Measurements from ENCODE around the gene TCERG1L.

Gene TCERG1L

DNA sequence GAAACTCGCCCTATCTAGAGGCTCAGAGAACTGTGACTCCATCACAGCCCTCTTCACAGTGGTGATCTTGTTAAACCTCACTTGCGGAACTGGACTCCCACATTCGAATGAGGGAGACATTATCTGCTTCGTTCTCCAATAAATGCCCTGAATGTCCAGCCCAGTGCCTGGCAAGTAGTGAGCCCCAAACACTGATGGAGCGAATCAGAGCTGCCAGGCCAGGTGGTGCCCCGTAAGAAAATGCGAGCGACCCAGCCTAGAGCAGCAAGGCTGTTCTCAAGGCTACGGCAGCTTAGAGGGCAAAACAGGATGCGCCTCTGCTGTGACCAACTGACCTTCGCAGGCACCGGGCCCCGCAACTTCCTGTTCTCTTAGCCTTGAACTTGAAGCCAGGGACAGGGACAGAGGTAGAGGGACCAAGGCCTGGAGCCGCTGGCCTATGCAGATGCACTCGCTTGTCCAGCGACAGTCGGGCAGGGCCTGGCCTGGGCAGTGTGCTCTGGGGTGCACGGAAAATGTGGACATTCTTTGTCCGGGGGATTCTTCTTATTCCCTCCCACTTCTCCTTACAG, 217.6 kb downstream of the TCERG1L start:
- Mint-ChIP-seq H3K36me3 (ENCODE audit: low read depth) (no peaks in the 10 kb centered on the region), H3K27ac (no peak overlapping the region), H3K9me3 (no peaks in the 10 kb centered on the region), H3K4me1 (ENCODE audit: low read depth) (no peaks in the 10 kb centered on the region), H3K4me3 (no peak overlapping the region), H3K27me3 (ENCODE audit: low read depth) (no peaks in the 10 kb centered on the region)

DNA sequence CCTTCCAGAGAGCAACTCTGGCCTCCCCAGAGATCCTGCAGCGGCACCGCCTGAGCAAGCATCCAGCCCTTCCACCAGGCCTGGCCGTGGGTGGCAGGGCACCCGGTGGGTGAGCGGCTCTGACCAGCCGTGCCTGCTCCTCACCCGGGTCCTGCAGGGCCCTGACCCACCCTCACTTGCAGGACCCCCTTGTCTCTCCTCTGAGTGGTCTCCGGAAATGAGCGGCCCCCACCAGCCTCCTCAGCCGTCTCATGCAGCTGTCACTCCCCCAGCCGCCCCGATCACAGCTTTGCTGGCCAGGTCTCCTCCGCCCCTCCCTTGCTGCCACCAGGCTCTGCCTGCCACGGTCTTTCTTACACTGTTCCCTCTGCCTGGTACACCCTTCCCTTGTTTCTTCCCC, 218.2 kb downstream of the TCERG1L start:
- Mint-ChIP-seq H3K4me3 (no peak overlapping the region), H3K4me1 (ENCODE audit: low read depth) (no peaks in the 10 kb centered on the region), H3K27me3 (ENCODE audit: low read depth) (no peaks in the 10 kb centered on the region), H3K27ac (no peak overlapping the region), H3K36me3 (ENCODE audit: low read depth) (no peaks in the 10 kb centered on the region), H3K9me3 (no peaks in the 10 kb centered on the region)

GRCh38 chr10:131092876-131093275, 218.6 kb downstream of the TCERG1L start:
- Mint-ChIP-seq H3K4me1 (ENCODE audit: low read depth) (no peaks in the 10 kb centered on the region), H3K27me3 (ENCODE audit: low read depth) (no peaks in the 10 kb centered on the region), H3K27ac (no peak overlapping the region), H3K36me3 (ENCODE audit: low read depth) (no peaks in the 10 kb centered on the region), H3K4me3 (no peak overlapping the region), H3K9me3 (no peaks in the 10 kb centered on the region)

DNA sequence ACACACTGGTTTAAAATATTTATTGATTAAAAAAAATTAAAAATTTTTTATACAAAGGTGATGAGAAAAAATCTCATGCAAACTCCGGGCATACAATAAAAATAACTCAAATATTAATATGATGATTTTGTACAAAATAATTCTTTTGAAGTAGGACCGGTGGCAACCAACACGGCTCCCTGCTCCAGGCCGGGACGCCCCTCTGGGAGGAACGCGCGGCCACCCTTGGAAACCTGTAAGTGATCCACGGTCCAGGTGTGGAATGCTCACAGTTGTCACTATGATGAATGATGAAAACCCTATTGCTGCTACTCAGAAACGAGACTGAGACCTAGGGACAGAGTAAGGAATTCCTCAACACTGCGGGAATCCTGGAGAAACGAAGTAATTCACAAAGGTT, 219.1 kb downstream of the TCERG1L start:
- Mint-ChIP-seq H3K27ac (no peak overlapping the region), H3K9me3 (no peaks in the 10 kb centered on the region), H3K36me3 (ENCODE audit: low read depth) (no peaks in the 10 kb centered on the region), H3K4me1 (ENCODE audit: low read depth) (no peaks in the 10 kb centered on the region), H3K27me3 (ENCODE audit: low read depth) (no peaks in the 10 kb centered on the region), H3K4me3 (no peak overlapping the region)

DNA sequence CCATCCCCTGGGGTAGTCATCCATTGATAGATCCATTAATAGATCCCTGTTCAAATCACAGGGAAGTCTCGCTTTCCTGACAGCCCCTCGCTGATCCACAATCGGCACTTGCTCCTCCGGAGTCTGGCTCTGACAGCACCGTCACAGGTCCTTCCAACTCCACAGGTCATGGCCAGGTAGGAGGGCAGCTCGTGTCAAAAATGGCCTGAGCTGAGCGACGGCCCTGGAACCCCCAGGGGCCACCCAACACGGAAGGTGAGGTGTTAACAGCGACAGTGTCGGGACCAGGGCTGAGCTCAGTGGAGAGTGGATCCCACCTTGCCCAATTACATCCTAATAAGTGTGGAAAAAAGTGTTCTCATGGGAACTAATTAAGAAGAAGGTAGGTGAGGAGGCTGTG, 219.8 kb downstream of the TCERG1L start:
- Mint-ChIP-seq H3K27ac (no peak overlapping the region), H3K4me1 (ENCODE audit: low read depth) (no peaks in the 10 kb centered on the region), H3K36me3 (ENCODE audit: low read depth) (no peaks in the 10 kb centered on the region), H3K4me3 (no peak overlapping the region), H3K9me3 (no peaks in the 10 kb centered on the region), H3K27me3 (ENCODE audit: low read depth) (no peaks in the 10 kb centered on the region)

- H3K27ac Mint-ChIP-seq = no peak overlapping the region
- no peaks in the 10 kb centered on the region for H3K4me1 Mint-ChIP-seq (ENCODE audit: low read depth)
- no peaks in the 10 kb centered on the region for H3K36me3 Mint-ChIP-seq (ENCODE audit: low read depth)
- H3K9me3 Mint-ChIP-seq = no peaks in the 10 kb centered on the region
- no peak overlapping the region for H3K4me3 Mint-ChIP-seq
- no peaks in the 10 kb centered on the region for H3K27me3 Mint-ChIP-seq (ENCODE audit: low read depth)
Measured at GRCh38 chr10:131090761-131091661, 220.5 kb downstream of the TCERG1L start.

GRCh38 chr10:131089861-131090260, 221.7 kb downstream of the TCERG1L start:
- Mint-ChIP-seq H3K36me3 (ENCODE audit: low read depth) (no peaks in the 10 kb centered on the region), H3K27me3 (ENCODE audit: low read depth) (no peaks in the 10 kb centered on the region), H3K4me1 (ENCODE audit: low read depth) (no peaks in the 10 kb centered on the region), H3K27ac (no peak overlapping the region), H3K4me3 (no peak overlapping the region), H3K9me3 (no peaks in the 10 kb centered on the region)

DNA sequence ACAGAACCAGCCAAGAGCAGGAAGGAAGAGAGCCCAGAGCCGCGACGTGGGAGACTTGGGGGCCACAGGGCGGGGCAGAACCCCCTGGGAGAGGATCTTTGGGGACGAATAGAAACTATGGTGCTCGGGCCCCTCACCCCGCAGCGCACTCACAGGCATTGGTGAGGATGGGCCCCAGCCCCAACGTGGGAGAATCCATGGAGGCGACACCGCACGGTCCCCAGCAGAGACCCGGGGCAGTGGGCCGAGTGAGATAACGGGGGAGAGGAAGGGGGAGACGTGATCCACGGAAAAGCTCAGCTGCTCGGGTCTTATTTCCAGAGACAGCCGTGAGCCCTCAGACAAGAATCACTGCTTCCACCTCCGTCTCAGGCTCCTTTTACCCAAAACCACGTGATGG, 222.4 kb downstream of the TCERG1L start:
- no peaks in the 10 kb centered on the region for H3K36me3 Mint-ChIP-seq (ENCODE audit: low read depth)
- H3K4me1 Mint-ChIP-seq (ENCODE audit: low read depth) = no peaks in the 10 kb centered on the region
- no peaks in the 10 kb centered on the region for H3K9me3 Mint-ChIP-seq
- H3K27ac Mint-ChIP-seq = no peak overlapping the region
- no peaks in the 10 kb centered on the region for H3K27me3 Mint-ChIP-seq (ENCODE audit: low read depth)
- no peak overlapping the region for H3K4me3 Mint-ChIP-seq

- no peaks in the 10 kb centered on the region for H3K27me3 Mint-ChIP-seq (ENCODE audit: low read depth)
- H3K4me3 Mint-ChIP-seq = no peak overlapping the region
- no peaks in the 10 kb centered on the region for H3K36me3 Mint-ChIP-seq (ENCODE audit: low read depth)
- H3K4me1 Mint-ChIP-seq (ENCODE audit: low read depth) = no peaks in the 10 kb centered on the region
- H3K9me3 Mint-ChIP-seq = no peaks in the 10 kb centered on the region
- H3K27ac Mint-ChIP-seq = no peak overlapping the region
Measured at GRCh38 chr10:131088619-131089018, 222.9 kb downstream of the TCERG1L start.

DNA sequence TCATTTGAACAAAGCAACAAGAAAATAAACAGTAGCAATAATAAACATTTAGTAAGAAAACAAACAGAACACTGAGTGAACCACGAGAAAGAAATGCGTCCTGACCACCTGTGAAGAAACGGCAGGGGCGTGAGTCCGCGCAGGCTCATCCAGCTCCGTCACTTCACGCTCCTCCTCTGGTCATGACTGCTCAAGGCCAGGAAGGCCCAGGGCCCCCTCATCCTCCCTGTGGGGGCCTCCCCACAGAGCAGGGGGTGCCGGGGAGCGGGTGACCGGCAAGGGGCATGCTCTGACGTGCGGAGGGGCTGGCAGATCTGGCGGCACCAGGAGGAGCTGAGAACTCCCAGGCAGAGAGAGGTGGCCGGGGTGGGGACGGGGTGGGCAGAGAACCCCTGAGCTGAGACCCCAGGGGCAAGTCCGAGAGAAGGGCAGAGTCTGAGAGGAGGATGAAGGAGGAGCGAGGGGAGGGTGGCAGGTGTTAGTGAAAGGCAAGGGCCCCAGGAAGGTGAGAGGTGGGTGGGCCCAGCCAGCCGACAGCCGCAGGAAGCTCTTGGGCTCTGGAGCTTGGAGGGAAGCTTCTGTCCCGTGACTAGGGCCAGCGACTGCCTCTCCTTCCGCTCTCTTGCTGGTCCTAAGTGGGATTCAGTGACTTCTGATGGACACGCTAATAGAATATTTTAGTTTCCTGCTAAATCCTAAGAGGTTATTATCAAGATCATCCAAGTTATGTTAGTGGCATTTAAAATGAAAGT, 223.9 kb downstream of the TCERG1L start:
- Mint-ChIP-seq H3K27ac (no peak overlapping the region), H3K27me3 (ENCODE audit: low read depth) (no peaks in the 10 kb centered on the region), H3K4me1 (ENCODE audit: low read depth) (no peaks in the 10 kb centered on the region), H3K9me3 (no peaks in the 10 kb centered on the region), H3K4me3 (no peak overlapping the region), H3K36me3 (ENCODE audit: low read depth) (no peaks in the 10 kb centered on the region)

DNA sequence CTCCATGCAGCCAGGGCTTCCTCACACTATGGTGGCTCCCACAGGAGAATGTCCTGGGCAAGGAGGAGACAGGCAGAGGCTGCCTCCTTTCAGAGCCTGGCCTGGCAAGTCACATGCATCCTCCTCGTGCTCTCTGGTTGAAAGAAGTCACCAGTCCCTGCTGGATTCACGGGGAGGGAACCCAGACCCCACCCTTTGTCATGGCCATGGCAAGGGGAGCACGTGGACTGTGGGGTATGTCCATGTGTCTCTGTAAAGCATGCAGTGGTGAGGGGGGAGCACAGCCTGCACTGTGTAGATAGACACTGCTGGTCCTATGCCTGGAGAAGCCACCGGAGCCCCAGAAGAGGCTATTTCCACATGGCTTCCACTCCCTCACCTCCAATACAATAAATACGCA, 225.0 kb downstream of the TCERG1L start:
- Mint-ChIP-seq H3K27me3 (ENCODE audit: low read depth) (no peaks in the 10 kb centered on the region), H3K4me3 (no peak overlapping the region), H3K9me3 (no peaks in the 10 kb centered on the region), H3K4me1 (ENCODE audit: low read depth) (peaks cover 4% of the 10 kb centered on the region), H3K36me3 (ENCODE audit: low read depth) (no peaks in the 10 kb centered on the region), H3K27ac (no peak overlapping the region)

GRCh38 chr10:131086094-131086493, 225.4 kb downstream of the TCERG1L start:
- Mint-ChIP-seq H3K36me3 (ENCODE audit: low read depth) (no peaks in the 10 kb centered on the region), H3K9me3 (no peaks in the 10 kb centered on the region), H3K4me3 (no peak overlapping the region), H3K27ac (no peak overlapping the region), H3K4me1 (ENCODE audit: low read depth) (peaks cover 8% of the 10 kb centered on the region), H3K27me3 (ENCODE audit: low read depth) (no peaks in the 10 kb centered on the region)

DNA sequence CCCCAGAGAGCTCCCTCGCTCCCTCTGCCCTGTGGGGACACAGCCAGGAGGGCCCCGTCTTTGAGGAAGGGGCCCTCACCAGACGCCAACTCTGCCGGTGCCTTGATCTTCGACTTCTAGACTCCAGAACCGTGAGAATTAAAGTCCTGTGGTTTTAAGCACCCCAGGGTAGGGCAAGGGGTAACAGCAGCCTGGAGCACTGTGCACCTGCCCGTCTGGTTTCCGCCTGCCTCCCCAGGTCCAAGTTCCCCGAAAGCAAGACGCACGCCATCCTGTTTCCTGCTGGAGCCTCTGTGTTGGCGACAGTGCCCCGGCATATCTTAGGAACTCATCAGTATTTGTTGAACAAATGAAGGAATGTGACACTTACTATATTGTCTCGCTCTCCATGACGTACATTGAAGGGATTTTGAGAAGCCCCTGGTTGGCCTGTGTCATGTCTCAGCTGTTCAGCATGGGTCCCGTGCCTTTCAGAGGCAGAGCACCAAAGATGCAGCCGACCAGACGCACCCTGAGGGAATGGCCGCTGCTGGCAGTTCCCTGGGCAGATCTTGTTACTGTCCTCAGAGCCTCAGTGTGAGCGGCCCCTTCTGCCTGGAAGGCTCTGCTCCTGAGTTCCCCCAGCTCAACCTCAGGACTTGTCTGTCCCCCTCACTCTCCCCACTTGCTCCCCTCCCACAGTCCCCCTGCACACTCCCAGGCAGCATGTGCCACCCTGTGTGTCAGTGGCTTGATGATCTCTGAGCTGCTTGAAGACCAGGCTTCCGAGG, 226.2 kb downstream of the TCERG1L start:
- H3K4me1 Mint-ChIP-seq (ENCODE audit: low read depth) = peaks cover 9% of the 10 kb centered on the region
- H3K4me3 Mint-ChIP-seq = no peak overlapping the region
- H3K27ac Mint-ChIP-seq = no peak overlapping the region
- H3K9me3 Mint-ChIP-seq = no peaks in the 10 kb centered on the region
- H3K27me3 Mint-ChIP-seq (ENCODE audit: low read depth) = no peaks in the 10 kb centered on the region
- no peaks in the 10 kb centered on the region for H3K36me3 Mint-ChIP-seq (ENCODE audit: low read depth)

GRCh38 chr10:131084791-131085090, 226.8 kb downstream of the TCERG1L start:
- Mint-ChIP-seq H3K36me3 (ENCODE audit: low read depth) (no peaks in the 10 kb centered on the region), H3K4me3 (no peak overlapping the region), H3K27me3 (ENCODE audit: low read depth) (no peaks in the 10 kb centered on the region), H3K4me1 (ENCODE audit: low read depth) (peaks cover 9% of the 10 kb centered on the region), H3K27ac (no peak overlapping the region), H3K9me3 (no peaks in the 10 kb centered on the region)
